Measurements from ENCODE around the gene OTOG. TPM values are rescaled to one million over a fixed set of nuclear protein-coding genes. Genes with fewer than 3 reads are reported as not detected.

Gene OTOG
- total RNA-seq, 3 donors from 2014 or later = 0.06 TPM; not detected in 2

DNA sequence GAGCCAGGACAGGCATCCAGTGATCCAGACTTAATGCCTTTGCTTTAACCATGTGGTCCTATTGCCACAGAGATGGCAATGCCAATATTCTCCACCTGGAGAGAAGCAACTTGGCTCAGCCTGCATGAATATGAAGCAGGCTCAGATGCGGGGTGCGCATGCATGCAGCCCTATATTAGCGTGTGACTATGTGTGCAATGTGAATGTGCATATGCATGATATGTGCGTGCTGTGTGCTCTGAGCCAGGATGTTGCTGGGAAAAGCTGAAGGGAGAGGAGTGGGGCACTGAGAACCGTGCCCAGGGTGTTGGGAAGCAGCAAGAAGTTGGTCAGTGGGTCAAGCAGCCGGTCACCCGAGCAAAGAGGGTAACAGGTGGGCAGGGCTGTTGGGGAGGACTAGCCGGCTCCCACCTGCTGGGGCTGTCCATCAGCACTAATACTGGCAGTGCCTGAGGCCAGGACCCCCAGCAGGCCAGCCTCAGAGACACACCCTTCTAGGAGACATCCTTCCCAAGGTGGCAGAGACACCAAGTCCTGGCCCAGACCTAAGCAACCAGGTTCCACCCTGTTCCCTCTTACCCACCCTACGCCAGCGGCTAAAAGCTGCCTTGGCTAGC, 147.5 kb downstream of the OTOG start:
- H3K4me1 ChIP-seq (ENCODE audit: low read depth) = no peaks in the 10 kb centered on the region
- DNase-seq (no peak), ATAC-seq (no peak)
- H3K36me3 ChIP-seq (ENCODE audit: low read depth) = no peaks in the 10 kb centered on the region
- TF ChIP-seq, protein P1, sequence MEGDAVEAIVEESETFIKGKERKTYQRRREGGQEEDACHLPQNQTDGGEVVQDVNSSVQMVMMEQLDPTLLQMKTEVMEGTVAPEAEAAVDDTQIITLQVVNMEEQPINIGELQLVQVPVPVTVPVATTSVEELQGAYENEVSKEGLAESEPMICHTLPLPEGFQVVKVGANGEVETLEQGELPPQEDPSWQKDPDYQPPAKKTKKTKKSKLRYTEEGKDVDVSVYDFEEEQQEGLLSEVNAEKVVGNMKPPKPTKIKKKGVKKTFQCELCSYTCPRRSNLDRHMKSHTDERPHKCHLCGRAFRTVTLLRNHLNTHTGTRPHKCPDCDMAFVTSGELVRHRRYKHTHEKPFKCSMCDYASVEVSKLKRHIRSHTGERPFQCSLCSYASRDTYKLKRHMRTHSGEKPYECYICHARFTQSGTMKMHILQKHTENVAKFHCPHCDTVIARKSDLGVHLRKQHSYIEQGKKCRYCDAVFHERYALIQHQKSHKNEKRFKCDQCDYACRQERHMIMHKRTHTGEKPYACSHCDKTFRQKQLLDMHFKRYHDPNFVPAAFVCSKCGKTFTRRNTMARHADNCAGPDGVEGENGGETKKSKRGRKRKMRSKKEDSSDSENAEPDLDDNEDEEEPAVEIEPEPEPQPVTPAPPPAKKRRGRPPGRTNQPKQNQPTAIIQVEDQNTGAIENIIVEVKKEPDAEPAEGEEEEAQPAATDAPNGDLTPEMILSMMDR (IDR thresholded peaks at IDR 0.05) = no peak
- intact Hi-C loops (cut with DNase I, micrococcal nuclease) = no loop called here
- no peaks in the 10 kb centered on the region for H3K9me3 ChIP-seq
- H3K4me3 ChIP-seq = no peak overlapping the region

DNA sequence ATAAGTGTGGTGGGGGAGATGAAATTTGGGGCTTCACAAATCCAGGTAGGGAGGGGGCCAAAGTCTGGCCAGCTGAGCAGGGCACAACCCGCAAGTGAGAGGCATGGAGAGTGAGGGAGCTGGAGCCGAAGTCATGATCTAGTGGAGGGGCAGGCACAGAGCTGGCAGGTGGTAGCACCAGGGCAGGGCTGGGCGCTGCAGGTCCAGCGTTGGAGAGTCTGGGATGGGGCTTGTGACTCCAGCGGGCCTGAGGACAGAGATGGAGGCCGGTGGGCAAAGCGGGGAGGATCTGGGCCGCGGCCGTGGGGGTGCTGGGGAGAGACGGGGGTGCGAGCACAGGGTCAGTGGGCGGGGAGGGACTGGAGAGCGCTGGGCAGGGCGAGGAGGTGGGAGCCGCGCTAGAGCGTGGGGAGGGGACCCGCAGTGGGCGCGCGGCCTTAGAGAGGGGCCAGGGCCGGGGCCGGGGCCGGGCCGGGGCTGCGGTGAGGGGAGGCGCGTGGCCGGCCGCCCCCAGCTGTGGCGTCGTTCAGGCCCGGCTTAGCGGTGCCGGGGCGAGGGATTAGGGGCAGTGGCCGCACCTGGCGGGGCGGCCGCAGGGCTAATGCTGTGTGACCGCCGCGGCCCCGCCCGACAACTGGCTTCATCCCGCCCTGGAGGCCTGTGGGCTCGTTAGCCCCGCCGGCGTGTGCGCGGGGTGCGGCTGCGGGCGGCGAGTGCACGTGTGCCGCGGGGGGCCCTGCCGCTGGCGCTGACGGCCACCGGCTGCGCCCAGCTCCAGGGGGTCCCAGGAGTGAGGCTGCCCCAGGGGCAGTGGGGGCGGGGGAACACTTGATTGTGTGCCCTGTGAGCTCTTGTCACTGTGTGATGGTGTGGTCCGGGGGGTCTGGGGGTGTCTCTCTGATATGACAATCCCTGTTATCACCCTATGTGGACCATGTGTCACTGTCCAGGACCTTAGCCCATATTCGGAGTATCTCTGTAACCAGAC, 148.7 kb downstream of the OTOG start:
- no peak for DNase-seq
- no peaks in the 10 kb centered on the region for H3K9me3 ChIP-seq
- ATAC-seq = no peak
- no peaks in the 10 kb centered on the region for H3K36me3 ChIP-seq (ENCODE audit: low read depth)
- H3K4me3 ChIP-seq = no peak overlapping the region
- H3K4me1 ChIP-seq (ENCODE audit: low read depth) = no peaks in the 10 kb centered on the region
- intact Hi-C loops (cut with DNase I, micrococcal nuclease) = no loop called here
- TF ChIP-seq, protein P1 (IDR thresholded peaks at IDR 0.05) = no peak

DNA sequence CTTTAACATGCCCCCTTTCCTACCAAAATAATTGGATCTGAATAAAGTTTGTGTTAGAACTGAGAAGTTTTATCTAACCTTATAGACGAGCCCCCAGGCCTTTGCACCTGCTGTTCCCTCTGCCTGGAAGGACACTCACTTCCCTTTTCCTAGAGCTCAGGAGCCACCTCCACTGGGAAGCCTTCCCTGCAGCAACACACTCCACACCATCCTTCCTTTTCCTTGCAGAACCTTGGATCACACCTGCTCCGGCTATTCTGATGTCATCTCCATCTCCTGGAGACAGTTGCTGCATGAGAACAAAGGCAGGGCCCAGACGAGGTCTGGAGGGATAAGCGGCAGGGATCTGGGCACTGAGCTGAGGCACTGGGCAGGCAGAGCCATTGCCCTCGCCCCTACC, 149.7 kb downstream of the OTOG start:
- TF ChIP-seq, protein P1 (IDR thresholded peaks at IDR 0.05) = no peak
- no peaks in the 10 kb centered on the region for H3K9me3 ChIP-seq
- no peaks in the 10 kb centered on the region for H3K36me3 ChIP-seq (ENCODE audit: low read depth)
- no peak for ATAC-seq
- no peak overlapping the region for H3K4me3 ChIP-seq
- DNase-seq = no peak
- intact Hi-C loops (cut with DNase I, micrococcal nuclease) = no loop called here
- no peaks in the 10 kb centered on the region for H3K4me1 ChIP-seq (ENCODE audit: low read depth)

Other genes with a start within 250 kb of the OTOG start
- gene NCR3LG1, start 195.5 kb upstream of the OTOG start, total RNA-seq = 10 to 100 TPM in 2 of 3 donors, 1 to 10 TPM in 1; 6.0 to 16.7 (median 10.7) TPM
- gene KCNJ11, start 158.6 kb upstream of the OTOG start, total RNA-seq = 1 to 10 TPM; 1.2 to 3.9 (median 1.6) TPM
- gene ABCC8, start 70.4 kb upstream of the OTOG start, total RNA-seq = 1 to 10 TPM; 2.2 to 4.1 (median 3.3) TPM
- gene USH1C, start 2.8 kb upstream of the OTOG start, total RNA-seq = 100 to 1,000 TPM in 2 of 3 donors, 10 to 100 TPM in 1; 81.7 to 229 (median 141) TPM
- not detected for gene MYOD1, start 172.3 kb downstream of the OTOG start, total RNA-seq
- under 1 TPM; 0.29 to 0.66 (median 0.34) TPM for gene KCNC1, start 187.5 kb downstream of the OTOG start, total RNA-seq

All from mucosa of descending colon (tissue), 3 donors.